HG03139 (cell line): ENCODE results near the gene UBAC1.

Experiments
- ATAC-seq: cut with Tn5 transposase; IDR thresholded peaks from one replicate; pipeline ENCODE4 v1.9.1; 2021; ENCODE audit not compliant: unreplicated experiment

UBAC1 gene

GRCh38 chr9:135993765-135994500 lies 32.8 kb upstream of the UBAC1 start:
- ATAC-seq = no peak

- ATAC-seq = no peak
Observed at GRCh38 chr9:135993409-135993742, 32.2 kb upstream of the UBAC1 start.

DNA sequence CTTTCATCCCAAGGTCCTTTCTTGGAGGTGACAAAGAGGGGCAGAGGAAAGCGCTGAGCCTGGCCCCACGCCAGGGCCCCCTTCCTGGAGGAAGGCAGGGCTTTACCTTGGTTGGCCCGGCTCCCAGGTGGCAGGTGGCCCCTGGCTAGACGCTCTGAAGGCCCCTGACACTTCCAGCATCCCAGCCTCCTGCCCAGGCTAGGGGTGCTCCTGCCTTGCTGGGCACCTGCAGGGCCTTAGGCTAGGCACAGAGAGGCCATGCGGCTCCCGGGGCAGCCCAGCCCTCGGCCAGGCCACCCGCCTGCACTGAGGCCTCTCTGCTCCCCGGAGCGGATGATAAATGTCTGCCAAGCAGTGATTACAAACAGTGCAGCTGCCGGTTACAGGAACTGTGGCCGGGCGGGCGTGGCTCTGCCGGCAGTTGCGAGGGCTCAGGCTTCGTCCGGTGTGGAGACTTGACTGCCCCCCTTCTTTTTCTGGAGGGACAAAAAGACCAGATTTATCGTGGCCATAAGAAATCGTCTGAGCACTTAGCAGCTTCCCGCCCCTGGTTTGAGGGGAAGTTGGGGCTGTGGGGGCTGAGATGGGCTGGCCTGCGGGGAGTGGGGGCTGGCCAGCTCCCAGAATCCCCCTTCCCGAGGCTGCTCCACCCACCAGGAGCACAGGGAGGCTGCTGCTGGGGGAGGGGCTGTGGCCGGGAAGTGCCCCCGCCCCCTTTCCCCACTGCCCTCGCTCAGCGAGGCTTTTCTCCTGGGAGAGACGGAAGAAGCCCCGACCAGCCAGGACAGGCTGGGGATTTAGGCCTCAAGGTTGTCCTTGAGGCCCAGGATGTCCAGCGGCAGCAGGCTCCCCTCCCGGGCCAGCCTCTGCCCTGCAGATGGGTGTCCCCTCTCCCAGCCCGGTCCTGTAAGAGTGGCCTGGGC lies 31.6 kb upstream of the UBAC1 start:
- ATAC-seq = no peak

- no peak for ATAC-seq
Observed at GRCh38 chr9:135991771-135992170, 30.6 kb upstream of the UBAC1 start.

GRCh38 chr9:135990468-135991429 lies 29.6 kb upstream of the UBAC1 start:
- ATAC-seq = no peak

- no peak for ATAC-seq
Observed at GRCh38 chr9:135989722-135990467, 28.7 kb upstream of the UBAC1 start.

- no peak for ATAC-seq
Observed at GRCh38 chr9:135989157-135989556, 28.0 kb upstream of the UBAC1 start.

GRCh38 chr9:135988493-135988892 lies 27.3 kb upstream of the UBAC1 start:
- ATAC-seq = no peak

DNA sequence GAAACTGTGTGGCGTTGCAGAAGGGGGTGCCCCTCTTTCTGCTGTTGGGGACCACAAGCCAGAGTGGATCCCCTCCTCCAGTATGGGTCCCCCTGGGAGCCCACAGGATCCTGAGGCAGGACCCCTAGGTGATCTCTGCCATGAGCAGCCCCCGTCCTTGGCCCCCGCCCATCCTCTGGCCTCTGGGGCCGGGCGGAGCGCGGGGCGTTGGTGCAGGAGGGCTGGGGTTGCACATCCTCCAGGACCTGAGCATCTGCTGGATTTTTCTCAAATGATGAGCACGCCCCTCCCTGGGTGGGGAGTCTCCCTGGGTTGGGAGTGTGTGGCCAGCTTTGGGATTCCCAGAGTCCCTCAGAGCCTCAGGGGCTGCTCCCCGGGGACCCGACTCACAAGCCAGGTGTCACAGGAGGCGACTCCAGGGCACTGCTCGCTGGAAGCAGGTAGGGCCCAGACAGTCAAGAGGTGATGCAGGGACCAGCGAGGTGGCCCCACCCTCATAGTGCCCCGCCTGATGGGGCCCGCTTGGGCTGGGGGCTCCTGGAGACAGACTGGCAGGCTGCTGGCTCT lies 26.7 kb upstream of the UBAC1 start:
- ATAC-seq = no peak

DNA sequence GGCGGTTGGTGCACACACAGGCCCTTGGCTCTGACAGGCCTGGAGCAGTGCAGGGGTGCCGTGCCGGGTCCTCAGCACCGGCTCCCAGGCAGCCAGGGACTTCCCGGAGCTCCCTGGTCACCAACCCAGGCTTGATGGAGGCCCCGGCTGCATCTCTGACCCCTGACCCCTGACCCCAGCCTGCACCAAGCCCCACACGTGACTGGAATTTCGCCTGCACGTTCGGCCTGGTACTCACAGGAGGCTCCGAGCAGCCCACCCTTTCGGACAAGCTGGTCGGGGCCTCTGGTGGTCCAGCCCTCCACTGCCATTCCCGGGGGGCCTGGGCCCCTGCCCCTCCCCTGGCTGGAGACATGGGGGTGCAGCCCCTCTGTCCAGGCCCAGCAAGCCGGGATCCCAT lies 25.4 kb upstream of the UBAC1 start:
- ATAC-seq = no peak

GRCh38 chr9:135985889-135986288 lies 24.7 kb upstream of the UBAC1 start:
- no peak for ATAC-seq

GRCh38 chr9:135985459-135985774 lies 24.2 kb upstream of the UBAC1 start:
- no peak for ATAC-seq

GRCh38 chr9:135984072-135984710 lies 23.0 kb upstream of the UBAC1 start:
- ATAC-seq = no peak

- ATAC-seq = no peak
Observed at GRCh38 chr9:135983208-135984071, 22.3 kb upstream of the UBAC1 start.

DNA sequence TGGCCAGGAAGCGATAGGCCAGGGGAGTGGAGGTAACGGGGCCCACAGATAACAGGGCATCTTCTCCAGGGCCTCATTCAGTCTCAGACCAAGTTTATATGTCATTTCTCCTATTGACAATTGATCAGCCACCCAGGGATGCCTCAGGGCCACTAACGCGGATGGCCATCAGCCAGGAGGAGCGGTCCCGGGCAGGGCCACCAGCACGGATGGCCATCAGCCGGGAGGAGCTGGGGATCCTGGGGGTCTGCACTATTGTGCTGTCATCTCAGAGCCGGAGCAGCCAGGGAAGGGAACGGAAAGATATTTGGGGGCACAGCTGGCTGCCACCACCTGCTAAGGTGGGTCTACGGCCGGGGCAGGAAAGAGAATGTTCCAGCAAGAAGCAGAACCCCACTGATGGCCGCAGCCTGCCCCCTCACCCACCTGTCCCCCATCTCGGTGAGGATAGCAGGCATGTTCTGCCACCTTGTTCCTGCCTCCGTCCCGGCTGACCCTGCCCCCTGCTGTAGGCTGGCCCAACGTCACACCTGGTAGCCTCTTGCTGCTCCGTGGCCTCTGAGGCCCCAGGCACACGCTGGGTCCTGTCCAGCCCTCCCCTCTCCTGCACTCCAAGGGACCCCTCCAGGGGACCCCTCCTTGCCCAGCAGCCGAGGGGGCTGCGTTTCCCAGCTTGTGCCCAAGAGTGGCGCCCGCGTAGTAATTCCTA lies 21.5 kb upstream of the UBAC1 start:
- no peak for ATAC-seq

- no peak for ATAC-seq
Observed at GRCh38 chr9:135980926-135981630, 19.9 kb upstream of the UBAC1 start.

DNA sequence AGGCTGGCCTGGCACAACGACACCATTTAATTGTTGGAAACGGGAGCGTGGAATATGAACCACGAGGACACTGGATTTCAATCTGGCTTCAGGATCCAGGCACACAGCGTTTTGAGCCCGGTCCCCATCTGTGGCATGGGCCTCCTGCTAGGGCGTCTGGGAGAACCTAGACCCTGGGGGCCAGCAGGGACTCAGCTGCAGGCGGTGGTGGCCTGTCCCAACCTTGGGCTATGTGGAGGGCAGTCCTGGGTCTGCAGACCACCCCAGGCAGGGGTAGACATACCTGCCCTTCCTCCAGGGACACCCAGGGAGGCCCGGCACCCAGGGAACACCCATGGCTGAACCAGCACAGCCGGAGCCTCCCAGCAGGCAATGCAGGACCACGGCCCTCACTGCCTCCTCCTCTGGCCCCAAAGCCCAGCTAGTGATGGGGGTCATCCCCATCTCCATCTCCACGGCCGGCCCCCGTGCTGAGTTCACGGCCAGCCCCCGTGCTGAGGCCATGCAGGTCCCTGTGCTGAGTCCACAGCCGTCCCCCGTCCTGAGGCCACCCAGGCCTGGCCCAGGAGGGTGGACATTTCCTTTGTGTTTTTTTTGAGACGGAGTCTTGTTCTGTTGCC lies 18.5 kb upstream of the UBAC1 start:
- ATAC-seq = no peak
